ENCODE data around the gene CES3.

- no peak for TF ChIP-seq CTCF (IDR thresholded peaks at IDR 0.05)
- TF ChIP-seq POLR2A (IDR thresholded peaks at IDR 0.05): no peak
Observed at GRCh38 chr16:66958857-66959703, 2.0 kb upstream of the CES3 start.

All from thyroid gland (tissue), 4 donors.